WERI-Rb-1 (cell line): Measurements from ENCODE around the gene ARHGEF4.

ENCODE experiments used
- DNase-seq: peaks from one replicate; pipeline ENCODE4 v3.0.0-alpha.2; 2020
- H3K27ac ChIP-seq: fragments of 250-450 bp; sonication (Bioruptor Pico); 2 replicates; pipeline ENCODE4 v1.5.1; 2020; ENCODE audit warnings: mild to moderate bottlenecking, moderate library complexity
- H3K27me3 ChIP-seq: fragments of 250-450 bp; sonication (Bioruptor Pico); 2 replicates; pipeline ENCODE4 v1.5.1; 2021; ENCODE audit warnings: mild to moderate bottlenecking, low read depth, moderate library complexity; ENCODE audit not compliant: insufficient read depth, severe bottlenecking
- H3K36me3 ChIP-seq: fragments of 250-450 bp; sonication (Bioruptor Pico); 2 replicates; pipeline ENCODE4 v1.5.1; 2020; ENCODE audit warnings: mild to moderate bottlenecking, moderate library complexity
- H3K4me3 ChIP-seq: 2 replicates; pipeline ENCODE4 v1.5.1; 2011; ENCODE audit warnings: low read depth, mild to moderate bottlenecking, control low read depth, low read length
- H3K9me3 ChIP-seq: fragments of 250-450 bp; sonication (Bioruptor Pico); 2 replicates; pipeline ENCODE4 v1.5.1; 2021; ENCODE audit warnings: mild to moderate bottlenecking, moderate library complexity; ENCODE audit not compliant: severe bottlenecking
- CTCF ChIP-seq: IDR thresholded peaks from 2 replicates; pipeline ENCODE4 v1.5.1; 2011; ENCODE audit warnings: low read depth, mild to moderate bottlenecking, control low read depth, inconsistent platforms, low read length

Gene ARHGEF4

DNA sequence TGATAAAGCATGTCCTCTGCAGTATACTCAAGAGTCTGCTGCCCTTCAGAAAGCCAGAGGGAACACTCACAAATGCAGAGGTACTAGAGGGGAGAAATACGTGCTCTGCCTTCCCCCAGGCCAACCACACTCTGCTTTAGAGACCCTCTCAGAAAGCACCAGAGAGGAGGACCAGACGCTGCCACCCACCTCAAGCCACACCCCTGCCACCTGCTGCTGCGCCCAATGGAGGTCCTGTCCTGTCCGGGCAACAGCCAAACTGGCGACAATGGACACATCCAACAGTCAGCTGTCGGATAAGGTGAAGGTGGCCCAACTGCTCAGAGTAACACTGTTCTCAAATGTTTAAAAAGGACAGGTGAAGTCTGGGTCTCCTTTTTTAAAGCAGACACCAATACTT, 211.9 kb downstream of the ARHGEF4 start:
- no peak for TF ChIP-seq CTCF
- Histone ChIP-seq H3K27ac (no peak overlapping the region), H3K36me3 (peaks cover 68% of the 10 kb centered on the region), H3K27me3 (no peaks in the 10 kb centered on the region), H3K4me3 (no peak overlapping the region), H3K9me3 (no peaks in the 10 kb centered on the region)
- no peak for DNase-seq

- Histone ChIP-seq H3K4me3 (no peak overlapping the region), H3K27ac (no peak overlapping the region), H3K36me3 (peaks cover 69% of the 10 kb centered on the region), H3K9me3 (no peaks in the 10 kb centered on the region), H3K27me3 (no peaks in the 10 kb centered on the region)
- no peak for TF ChIP-seq CTCF
- DNase-seq = no peak
These were observed 212.5 kb downstream of the ARHGEF4 start for GRCh38 chr2:131049150-131049718.

DNA sequence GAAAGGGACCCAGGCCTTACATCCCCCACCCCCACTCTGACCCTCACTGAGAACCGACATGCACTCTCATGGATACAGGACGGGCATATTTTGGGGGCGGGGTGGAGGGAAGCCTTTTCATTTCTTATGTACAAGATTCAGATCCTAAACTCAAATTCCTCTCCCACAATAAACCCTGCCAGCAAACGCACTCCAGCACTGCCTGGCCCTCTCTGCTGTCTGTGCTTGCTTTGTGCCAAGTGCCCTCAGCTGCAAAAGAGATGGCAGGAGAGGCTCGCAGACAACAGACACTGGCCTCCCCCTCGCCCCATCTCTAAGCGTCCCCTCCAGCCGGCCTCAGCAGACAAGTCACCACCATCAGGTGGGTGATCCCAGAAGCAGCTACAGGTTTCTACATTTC, 214.2 kb downstream of the ARHGEF4 start:
- H3K36me3 ChIP-seq = peaks cover 83% of the 10 kb centered on the region
- H3K9me3 ChIP-seq = no peaks in the 10 kb centered on the region
- no peak overlapping the region for H3K27ac ChIP-seq
- H3K4me3 ChIP-seq = no peak overlapping the region
- TF ChIP-seq CTCF = no peak
- DNase-seq = no peak
- H3K27me3 ChIP-seq = no peaks in the 10 kb centered on the region

- Histone ChIP-seq H3K36me3 (peaks cover 86% of the 10 kb centered on the region), H3K4me3 (no peak overlapping the region), H3K27ac (no peak overlapping the region), H3K27me3 (no peaks in the 10 kb centered on the region), H3K9me3 (no peaks in the 10 kb centered on the region)
- no peak for DNase-seq
- no peak for TF ChIP-seq CTCF
These were observed 216.1 kb downstream of the ARHGEF4 start for GRCh38 chr2:131052741-131053263.

- no peak for DNase-seq
- Histone ChIP-seq H3K36me3 (peaks cover 86% of the 10 kb centered on the region), H3K9me3 (no peaks in the 10 kb centered on the region), H3K27ac (no peak overlapping the region), H3K4me3 (no peak overlapping the region), H3K27me3 (no peaks in the 10 kb centered on the region)
- no peak for TF ChIP-seq CTCF
These were observed 217.8 kb downstream of the ARHGEF4 start for GRCh38 chr2:131054488-131054887.
